IPS DF 19.7 (cell line): Measurements from ENCODE around the gene PPP1R15A.
"Not testable (repeated sequence)": the region's sequence is repeated elsewhere in the genome, so short reads cannot be mapped to it uniquely, and the experiment has no call there.

Experiments used
- DNase-seq: peaks from one replicate; pipeline ENCODE4 v3.0.0-alpha.2; 2013; ENCODE audit warnings: low read depth, low spot score

The PPP1R15A gene

DNA sequence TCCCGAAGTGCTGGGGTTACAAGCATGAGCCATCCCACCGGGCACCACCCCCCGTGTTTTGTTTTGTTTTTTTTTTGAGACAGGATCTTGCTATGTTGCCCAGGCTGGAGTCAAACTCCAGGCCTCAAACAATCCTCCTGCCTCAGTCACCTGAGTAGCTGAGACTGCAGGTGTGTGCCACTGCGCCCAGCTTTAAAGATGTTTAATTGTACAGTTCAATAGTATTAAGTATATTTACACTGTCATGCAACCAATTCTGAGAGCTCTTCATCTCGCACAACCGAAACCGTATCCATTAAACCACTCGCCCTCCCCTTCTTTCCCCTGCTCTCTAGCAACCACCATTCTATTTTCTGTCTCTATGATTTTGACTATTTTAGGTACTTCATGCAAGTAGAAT lies 43.5 kb downstream of the PPP1R15A start:
- no peak for DNase-seq

DNA sequence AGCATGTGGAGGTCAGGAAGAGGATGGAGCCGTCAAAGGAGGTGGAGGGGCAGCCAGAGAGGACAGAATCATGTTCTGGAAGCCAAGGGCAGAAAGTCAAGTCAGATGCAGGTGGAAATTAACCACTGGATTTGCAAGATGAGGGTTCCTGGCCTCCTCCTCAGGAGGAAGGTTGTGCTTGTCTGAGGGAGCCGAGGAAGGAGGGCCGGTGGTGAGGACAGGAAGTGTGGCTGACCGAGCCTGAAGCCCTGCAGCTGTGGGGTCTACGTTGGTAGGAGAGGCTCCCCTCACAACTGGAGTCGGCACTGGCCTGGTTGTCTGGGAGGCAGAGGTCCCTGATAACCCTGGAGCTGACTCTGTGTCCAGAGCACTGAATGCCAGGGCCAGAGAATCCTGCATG lies 45.9 kb downstream of the PPP1R15A start:
- DNase-seq, result no peak

DNA sequence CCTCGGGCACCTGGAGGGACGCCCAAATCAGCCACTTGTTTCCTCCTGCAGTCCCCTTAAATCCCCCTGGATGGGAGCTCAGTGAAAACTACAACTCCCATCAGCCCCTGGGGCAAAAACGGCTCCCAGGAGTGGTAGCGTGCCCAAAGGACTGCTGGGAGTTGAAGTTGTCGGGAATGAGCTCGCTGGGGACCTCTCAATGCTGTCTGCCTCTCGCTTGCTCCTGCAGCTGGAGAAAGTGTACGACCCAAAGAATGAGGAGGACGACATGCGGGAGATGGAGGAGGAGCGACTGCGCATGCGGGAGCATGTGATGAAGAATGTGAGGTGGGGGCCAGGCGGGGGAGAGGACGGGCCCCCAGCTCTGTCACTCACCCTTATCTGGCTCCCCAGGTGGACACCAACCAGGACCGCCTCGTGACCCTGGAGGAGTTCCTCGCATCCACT lies 46.6 kb downstream of the PPP1R15A start:
- DNase-seq, result no peak

DNA sequence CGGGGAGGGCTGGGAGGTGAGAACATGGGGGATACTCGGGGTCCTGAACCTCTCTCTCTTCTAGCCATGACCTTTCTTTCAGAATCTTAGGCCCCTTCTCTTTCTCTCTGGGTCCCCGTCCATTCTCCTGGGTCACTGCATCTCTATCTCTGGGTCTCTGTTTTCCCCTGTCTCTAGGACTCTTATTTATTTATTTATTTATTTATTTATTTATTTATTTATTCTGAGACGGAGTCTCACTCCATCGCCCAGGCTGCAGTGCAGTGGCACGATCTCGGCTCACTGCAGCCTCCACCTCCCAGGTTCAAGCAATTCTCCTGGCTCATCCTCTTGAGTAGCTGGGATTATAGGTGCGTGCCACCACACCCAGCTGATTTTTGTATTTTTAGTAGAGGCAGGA lies 47.0 kb downstream of the PPP1R15A start:
- not testable (repeated sequence) for DNase-seq

DNA sequence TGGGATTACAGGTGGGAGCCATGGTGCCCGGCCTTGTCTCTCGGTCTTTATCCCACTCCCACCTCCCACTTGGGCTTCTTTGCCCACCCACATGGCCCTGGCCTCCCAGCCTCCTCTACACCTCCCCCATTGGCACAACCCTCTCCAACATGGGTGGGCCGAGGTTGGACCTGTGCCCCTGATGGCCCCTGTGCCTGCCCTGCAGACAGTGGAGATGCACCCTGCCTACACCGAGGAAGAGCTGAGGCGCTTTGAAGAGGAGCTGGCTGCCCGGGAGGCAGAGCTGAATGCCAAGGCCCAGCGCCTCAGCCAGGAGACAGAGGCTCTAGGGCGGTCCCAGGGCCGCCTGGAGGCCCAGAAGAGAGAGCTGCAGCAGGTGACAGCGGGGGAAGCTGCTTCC lies 48.7 kb downstream of the PPP1R15A start:
- DNase-seq, result no peak

DNA sequence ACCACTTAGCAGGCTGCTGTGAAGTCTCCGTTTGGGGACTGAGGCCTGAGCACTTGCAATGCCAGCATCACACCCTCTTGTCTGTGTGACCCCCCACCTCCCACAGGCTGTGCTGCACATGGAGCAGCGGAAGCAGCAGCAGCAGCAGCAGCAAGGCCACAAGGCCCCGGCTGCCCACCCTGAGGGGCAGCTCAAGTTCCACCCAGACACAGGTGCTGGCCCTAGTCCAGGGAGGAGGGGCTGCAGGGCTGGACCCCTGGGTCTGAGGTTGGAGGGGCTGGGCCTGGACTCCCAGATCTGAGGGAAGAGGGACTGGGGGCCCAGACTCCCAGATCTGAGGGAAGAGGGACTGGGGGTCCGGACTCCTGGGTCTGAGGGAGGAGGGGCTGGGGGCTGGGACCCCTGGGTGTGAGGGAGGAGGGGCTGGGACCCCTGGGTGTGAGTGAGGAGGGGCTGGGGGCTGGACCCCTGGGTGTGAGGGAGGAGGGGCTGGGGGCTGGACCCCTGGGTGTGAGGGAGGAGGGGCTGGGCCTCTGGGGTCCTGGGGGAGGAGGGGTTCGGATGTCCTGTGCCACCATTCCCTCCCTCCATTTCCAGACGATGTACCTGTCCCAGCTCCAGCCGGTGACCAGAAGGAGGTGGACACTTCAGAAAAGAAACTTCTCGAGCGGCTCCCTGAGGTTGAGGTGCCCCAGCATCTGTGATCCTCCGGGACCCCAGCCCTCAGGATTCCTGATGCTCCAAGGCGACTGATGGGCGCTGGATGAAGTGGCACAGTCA lies 49.7 kb downstream of the PPP1R15A start:
- no peak for DNase-seq

DNA sequence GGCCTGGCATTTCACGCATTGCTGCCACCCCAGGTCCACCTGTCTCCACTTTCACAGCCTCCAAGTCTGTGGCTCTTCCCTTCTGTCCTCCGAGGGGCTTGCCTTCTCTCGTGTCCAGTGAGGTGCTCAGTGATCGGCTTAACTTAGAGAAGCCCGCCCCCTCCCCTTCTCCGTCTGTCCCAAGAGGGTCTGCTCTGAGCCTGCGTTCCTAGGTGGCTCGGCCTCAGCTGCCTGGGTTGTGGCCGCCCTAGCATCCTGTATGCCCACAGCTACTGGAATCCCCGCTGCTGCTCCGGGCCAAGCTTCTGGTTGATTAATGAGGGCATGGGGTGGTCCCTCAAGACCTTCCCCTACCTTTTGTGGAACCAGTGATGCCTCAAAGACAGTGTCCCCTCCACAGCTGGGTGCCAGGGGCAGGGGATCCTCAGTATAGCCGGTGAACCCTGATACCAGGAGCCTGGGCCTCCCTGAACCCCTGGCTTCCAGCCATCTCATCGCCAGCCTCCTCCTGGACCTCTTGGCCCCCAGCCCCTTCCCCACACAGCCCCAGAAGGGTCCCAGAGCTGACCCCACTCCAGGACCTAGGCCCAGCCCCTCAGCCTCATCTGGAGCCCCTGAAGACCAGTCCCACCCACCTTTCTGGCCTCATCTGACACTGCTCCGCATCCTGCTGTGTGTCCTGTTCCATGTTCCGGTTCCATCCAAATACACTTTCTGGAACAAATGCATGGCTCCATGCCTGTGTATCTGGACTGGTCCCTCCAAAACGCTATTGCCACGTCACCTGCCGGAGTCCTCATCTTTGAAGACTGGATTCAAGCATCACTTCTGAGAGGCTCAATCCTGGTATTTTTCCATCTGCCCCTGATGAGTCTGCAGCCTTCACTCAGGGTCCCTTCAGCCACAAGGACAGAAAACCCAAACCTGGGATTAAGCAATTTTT lies 50.6 kb downstream of the PPP1R15A start:
- no peak for DNase-seq

DNA sequence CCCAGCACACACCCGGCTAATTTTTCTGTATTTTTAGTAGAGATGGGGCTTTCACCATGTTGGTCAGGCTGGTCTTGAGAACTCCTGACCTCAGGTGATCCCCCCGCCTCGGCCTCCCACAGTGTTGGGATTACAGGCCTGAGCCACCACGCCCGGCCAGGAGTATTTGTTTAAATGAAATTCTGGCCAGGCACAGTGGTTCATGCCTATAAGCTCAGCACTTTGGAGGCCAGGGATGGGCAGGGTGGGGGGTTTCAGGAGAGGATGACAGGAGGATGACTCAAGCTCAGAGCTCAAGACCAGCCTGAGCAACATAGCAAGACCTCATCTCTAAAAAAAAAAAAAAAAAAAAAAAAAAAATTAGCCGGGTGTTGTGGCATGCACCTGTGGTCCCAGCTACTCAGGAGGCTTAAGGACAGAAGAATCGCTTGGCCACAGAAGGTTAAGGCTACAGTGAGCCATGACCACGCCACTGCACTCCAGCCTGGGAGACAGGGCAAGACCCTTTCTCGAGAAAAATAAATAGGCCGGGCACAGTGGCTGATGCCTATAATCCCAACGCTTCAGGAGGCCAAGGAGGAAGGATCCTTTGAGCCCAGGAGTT lies 53.1 kb downstream of the PPP1R15A start:
- DNase-seq, result no peak
